ENCODE results near the gene CREG2. TPM values are rescaled to one million over a fixed set of nuclear protein-coding genes. Genes with fewer than 3 reads are reported as not detected.

Gene CREG2
- polyA plus RNA-seq, 1 donor from 2014 or later = 1.2 TPM

- TF ChIP-seq EP300 (conservative IDR thresholded peaks at IDR 0.05; ENCODE audit: poor library complexity, severe bottlenecking) = no peak
- no peak for TF ChIP-seq TAF1 (IDR thresholded peaks at IDR 0.05; ENCODE audit: low read depth)
- no peak for TF ChIP-seq CTCF (IDR thresholded peaks at IDR 0.05; ENCODE audit: poor library complexity, severe bottlenecking)
- Histone ChIP-seq H3K27me3 (ENCODE audit: insufficient read depth, low read depth, low read length) (no peaks in the 10 kb centered on the region), H3K4me2 (ENCODE audit: low read length) (no peak overlapping the region), H4K20me1 (ENCODE audit: insufficient read depth) (no peaks in the 10 kb centered on the region), H3K4me3 (ENCODE audit: low read length) (no peak overlapping the region), H2AFZ (ENCODE audit: low read depth, low read length) (no peak overlapping the region), H3K36me3 (ENCODE audit: insufficient read depth, low read length) (no peaks in the 10 kb centered on the region), H3K9me3 (ENCODE audit: low read length) (no peaks in the 10 kb centered on the region), H3K79me2 (replicated peaks; ENCODE audit: insufficient read depth, low read length) (no peaks in the 10 kb centered on the region), H3K9me2 (ENCODE audit: insufficient read depth, low read length) (no peaks in the 10 kb centered on the region), H3F3A (ENCODE audit: insufficient read depth, low read length, poor library complexity, severe bottlenecking) (no peaks in the 10 kb centered on the region), H3K27ac (ENCODE audit: low read length) (no peak overlapping the region), H3K9ac (ENCODE audit: low read length) (no peak overlapping the region)
Measured at GRCh38 chr2:101405351-101405899, 18.1 kb upstream of the CREG2 start.

- Histone ChIP-seq H3K27me3 (ENCODE audit: insufficient read depth, low read depth, low read length) (no peaks in the 10 kb centered on the region), H3F3A (ENCODE audit: insufficient read depth, low read length, poor library complexity, severe bottlenecking) (no peaks in the 10 kb centered on the region), H3K79me2 (replicated peaks; ENCODE audit: insufficient read depth, low read length) (no peaks in the 10 kb centered on the region), H3K9ac (ENCODE audit: low read length) (no peak overlapping the region), H3K27ac (ENCODE audit: low read length) (no peak overlapping the region), H3K4me3 (ENCODE audit: low read length) (no peak overlapping the region), H3K36me3 (ENCODE audit: insufficient read depth, low read length) (no peaks in the 10 kb centered on the region), H2AFZ (ENCODE audit: low read depth, low read length) (no peak overlapping the region), H4K20me1 (ENCODE audit: insufficient read depth) (no peaks in the 10 kb centered on the region), H3K9me3 (ENCODE audit: low read length) (no peaks in the 10 kb centered on the region), H3K9me2 (ENCODE audit: insufficient read depth, low read length) (no peaks in the 10 kb centered on the region), H3K4me2 (ENCODE audit: low read length) (no peak overlapping the region)
- no peak for TF ChIP-seq CTCF (IDR thresholded peaks at IDR 0.05; ENCODE audit: poor library complexity, severe bottlenecking)
- TF ChIP-seq POLR2AphosphoS5 (IDR thresholded peaks at IDR 0.05) = no peak
- TF ChIP-seq EP300 (conservative IDR thresholded peaks at IDR 0.05; ENCODE audit: poor library complexity, severe bottlenecking) = no peak
- TF ChIP-seq SMC3 (conservative IDR thresholded peaks at IDR 0.05; ENCODE audit: poor library complexity) = no peak
- no peak for TF ChIP-seq REST (IDR thresholded peaks at IDR 0.05; ENCODE audit: borderline replicate concordance)
- no peak for TF ChIP-seq TAF1 (IDR thresholded peaks at IDR 0.05; ENCODE audit: low read depth)
Measured at GRCh38 chr2:101403745-101404144, 16.4 kb upstream of the CREG2 start.

All from neural cell (in vitro differentiated cells).